NCI-H1417 (cell line): Measurements from ENCODE around the gene PHF1.
A peak's percentile ranks its signal among the peaks of the same experiment; 100 is the strongest.

ENCODE experiments used
- DNase-seq, 3 experiments: peaks; one replicate each; lab custom pipeline; 2025; lab: John Stamatoyannopoulos, UW

The PHF1 gene

DNA sequence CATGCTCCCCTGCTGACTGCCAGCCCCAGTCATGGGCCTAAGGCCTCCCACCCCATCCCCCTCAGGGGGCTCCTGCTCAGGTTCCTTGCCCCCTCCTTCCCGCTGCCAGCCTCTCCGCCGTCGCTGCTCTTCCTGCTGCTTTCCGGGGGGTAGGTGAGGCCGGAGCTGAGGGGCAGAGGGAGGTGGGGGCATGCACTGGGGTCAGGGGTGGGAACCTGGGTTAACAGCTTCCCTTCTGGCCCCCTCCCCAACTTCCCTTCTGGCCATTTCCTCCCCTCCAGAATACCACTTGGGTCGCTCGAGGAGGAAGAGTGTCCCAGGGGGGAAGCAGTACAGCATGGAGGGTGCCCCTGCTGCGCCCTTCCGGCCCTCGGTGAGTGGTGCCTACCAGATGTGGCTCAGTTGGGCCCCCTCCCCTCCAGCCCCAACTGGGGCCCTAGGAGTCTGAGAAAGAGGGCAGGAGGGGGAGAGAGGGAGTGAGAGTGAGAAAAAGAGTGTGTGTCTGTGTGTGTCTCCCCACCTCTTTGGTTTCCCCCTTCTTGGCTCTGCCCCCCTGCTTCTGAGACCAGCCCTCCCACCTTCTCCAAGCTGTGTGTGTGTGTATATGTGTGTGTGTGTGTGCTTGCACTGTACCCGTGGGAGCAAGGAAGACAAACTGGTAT, 21.2 kb downstream of the PHF1 start:
- no peak for DNase-seq

DNA sequence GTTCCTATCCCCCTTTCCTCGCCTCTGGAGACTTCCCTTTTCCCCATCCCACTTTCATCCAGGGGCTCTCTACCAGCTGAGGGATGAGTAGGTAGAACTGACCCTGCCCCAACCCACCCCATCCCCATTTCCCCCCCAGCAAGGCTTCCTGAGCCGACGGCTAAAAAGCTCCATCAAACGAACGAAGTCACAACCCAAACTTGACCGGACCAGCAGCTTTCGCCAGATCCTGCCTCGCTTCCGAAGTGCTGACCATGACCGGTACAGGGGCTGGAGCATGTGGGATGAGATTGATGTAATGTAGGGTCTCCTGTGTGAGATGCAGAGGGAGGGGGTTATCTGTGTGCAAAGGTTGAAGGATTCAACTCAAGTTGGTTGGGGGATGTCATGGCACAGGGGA, 21.7 kb downstream of the PHF1 start:
- no peak for DNase-seq

DNA sequence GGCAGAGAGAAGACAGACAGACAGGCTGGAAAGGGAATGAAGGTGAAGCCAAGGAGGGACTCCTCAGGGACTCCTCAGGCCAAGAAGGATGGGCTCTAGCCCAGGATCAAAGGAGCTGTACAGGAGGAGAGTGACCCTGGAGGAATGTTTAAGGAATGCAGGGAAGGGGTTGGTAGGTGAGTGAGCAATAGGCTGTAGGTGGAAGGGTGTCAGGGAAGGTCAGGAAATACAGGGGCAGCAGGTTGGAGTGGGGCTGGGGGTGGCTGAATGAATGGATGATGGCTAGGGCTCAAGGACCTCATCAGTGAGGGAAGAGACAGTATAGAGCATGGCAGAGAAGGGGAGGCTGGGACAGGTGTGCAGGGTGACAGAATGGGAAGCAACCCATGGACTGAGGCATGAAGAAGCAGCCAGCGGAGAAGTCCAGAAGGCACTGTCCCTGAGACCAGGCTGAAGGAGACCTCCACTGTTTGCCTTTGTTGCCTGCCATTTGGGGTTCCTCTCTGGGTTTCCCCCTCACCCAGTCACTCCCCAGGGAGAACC, 22.3 kb downstream of the PHF1 start:
- no peak for DNase-seq

DNA sequence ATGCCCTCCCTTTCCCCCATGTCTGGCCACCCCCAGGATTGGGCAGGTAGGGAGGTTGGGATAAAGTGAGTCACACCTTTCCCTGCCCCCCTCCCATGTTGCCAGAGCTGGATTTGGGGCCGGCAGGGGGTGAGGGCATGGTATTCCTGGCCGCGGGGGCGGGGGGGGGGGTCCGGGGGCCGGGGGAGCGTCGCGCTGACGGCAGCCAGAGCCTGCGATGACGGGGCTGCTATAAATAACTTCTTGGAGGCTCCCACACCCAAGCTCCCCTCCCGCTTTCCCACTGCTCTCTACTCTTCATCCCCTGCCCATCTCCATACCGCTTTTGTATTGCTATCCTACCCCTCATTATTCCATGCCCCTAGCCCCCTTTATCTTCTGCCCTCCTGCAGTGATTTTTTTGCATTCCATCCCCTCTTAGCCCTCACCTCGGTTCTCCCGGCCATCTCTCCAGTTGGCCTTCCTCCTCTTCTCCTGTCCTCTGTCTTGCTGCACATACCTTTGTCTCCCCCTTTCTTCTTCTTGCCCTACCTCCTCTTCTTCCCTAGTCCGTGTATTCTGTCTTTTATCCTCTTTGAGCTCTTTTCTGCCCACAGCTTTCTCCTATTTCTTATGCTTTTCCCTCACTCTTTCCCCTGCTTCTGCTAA, 22.9 kb downstream of the PHF1 start:
- DNase-seq = no peak

DNA sequence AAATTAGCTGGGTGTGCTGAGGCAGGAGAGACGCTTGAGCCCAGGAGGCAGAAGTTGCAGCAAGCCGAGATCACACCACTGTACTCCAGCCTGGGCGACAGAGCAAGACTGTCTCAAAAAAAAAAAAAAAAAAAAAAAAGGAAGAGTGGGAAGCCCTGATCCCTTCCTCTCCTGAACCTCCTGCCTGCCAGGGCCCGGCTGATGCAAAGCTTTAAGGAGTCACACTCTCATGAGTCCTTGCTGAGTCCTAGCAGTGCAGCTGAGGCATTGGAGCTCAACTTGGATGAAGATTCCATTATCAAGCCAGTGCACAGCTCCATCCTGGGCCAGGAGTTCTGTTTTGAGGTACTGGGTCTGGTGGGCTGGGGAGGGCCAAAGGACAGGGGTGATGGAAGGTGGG, 24.1 kb downstream of the PHF1 start:
- DNase-seq = no peak

DNA sequence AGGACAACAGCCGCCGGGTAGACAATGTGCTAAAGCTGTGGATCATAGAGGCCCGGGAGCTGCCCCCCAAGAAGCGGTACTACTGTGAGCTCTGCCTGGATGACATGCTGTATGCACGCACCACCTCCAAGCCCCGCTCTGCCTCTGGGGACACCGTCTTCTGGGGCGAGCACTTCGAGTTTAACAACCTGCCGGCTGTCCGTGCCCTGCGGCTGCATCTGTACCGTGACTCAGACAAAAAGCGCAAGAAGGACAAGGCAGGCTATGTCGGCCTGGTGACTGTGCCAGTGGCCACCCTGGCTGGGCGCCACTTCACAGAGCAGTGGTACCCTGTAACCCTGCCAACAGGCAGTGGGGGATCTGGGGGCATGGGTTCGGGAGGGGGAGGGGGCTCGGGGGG, 26.9 kb downstream of the PHF1 start:
- DNase-seq = no peak

DNA sequence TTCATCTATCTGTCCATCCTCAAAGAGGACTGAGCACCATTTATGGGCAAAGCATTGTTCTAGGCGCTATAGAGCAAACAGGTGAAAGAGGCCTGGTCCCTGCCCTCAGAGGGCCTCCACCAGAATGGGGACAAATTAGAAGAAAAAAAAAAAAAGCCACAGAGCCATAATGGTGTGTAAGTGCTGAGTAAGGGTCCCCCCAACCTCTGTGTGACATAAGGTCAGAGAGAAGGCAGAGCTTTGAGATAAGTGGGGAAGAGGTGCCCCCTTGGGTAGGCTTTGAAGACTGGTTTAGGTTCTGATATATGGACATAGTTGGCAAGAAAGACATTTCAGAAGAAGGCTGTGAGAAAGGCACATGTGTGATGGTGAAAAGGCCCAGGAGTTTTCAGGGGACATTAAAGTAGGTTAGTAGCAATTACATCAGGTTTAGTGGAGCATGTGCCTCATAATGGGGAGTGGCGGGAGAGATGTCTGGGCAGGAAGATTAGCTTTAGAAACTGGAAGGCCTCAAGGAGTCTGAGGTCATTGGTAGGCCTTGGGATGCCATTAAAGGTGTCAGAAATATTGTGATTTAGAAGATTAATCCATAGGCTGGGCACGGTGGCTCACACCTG, 28.3 kb downstream of the PHF1 start:
- no peak for DNase-seq

DNA sequence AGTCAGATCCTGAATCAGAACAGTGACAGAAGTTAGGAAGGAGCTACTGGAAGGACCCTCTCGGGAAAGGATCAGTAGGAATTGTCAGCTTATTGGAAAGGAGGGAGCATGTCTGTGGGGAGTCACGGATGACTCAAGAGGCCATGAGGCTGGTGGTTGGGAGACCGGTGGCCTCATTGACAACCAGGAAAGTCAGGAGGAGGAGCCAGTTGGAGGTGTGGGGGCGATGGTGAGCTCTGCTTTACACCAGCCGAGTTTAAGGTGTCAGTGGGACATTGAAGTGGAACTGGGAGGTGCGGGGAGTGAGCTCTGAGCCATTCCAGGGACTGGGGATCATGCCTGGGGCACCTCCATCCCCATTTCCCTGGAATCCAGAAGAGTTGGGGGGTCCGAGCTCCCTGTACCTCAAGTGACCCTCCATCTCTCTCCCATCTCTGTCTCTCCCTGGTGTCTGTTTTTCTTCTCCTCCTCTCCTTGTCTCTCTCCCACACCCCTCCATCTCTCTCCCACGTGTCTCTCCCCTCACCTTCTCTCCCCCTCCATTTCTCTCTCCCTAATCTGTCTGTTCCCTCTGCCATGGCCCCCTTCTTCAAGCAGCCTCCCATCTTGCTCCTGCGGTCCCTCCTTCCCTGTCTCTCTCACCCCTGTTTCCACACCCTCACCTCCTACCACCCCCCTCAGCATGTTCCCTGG, 29.3 kb downstream of the PHF1 start:
- no peak for DNase-seq

DNA sequence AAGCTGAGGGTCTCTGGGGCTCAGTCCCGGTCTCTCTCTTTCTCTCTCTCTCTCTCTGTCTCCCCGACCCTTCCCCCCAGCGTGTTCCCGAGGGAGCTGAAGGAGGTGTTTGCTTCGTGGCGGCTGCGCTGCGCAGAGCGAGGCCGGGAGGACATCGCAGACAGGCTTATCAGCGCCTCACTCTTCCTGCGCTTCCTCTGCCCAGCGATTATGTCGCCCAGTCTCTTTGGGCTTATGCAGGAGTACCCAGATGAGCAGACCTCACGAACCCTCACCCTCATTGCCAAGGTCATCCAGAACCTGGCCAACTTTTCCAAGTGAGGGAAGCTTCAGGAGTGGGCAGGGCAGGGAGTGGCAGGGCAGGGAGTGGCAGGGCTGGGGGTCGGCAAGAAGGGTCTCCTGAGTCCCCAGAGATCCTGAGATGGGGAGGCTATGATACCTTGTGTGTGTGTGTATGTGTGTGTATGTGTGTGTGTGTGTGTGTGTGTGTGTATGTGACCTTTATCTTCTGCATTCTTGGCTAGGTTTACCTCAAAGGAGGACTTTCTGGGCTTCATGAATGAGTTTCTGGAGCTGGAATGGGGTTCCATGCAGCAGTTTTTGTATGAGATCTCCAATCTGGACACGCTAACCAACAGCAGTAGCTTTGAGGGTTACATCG, 30.0 kb downstream of the PHF1 start:
- no peak for DNase-seq

DNA sequence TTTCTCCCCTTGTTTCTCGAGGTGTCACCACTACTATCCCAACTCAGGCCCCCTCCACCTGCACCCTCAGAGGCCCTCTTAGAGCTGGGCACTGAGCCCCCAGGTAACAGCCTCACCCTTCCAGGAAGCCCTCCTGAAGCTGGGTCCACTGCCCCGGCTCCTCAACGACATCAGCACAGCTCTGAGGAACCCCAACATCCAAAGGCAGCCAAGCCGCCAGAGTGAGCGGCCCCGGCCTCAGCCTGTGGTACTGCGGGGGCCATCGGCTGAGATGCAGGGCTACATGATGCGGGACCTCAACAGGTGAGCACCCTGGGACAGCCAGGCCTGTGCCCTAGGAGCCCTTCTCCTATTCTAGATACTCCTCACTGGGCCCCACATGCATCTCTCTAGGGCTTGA, 30.6 kb downstream of the PHF1 start:
- no peak for DNase-seq

DNA sequence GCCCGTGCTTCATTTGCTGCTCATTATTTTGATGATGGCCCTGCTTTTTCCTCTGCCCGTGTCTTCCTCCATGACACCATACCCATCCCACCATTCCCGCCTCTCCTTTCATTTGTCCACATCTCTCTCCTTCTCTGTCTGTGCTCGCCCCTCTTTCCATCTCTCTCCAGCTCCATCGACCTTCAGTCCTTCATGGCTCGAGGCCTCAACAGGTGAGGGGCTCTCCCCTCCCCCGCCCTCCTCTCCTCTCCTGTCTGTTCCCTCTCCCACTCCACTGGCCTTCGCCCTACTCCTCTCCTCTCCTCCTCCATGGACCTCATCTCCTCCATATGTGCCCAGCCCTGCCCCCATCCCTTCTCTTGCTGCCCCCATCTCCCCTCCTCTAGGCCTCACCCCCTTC, 31.5 kb downstream of the PHF1 start:
- no peak for DNase-seq

DNA sequence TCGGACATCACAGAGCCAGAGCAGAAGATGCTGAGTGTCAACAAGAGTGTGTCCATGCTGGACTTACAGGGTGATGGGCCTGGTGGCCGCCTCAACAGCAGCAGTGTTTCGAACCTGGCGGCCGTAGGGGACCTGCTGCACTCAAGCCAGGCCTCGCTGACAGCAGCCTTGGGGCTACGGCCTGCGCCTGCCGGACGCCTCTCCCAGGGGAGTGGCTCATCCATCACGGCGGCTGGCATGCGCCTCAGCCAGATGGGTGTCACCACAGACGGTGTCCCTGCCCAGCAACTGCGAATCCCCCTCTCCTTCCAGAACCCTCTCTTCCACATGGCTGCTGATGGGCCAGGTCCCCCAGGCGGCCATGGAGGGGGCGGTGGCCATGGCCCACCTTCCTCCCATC, 32.2 kb downstream of the PHF1 start:
- no peak for DNase-seq

DNA sequence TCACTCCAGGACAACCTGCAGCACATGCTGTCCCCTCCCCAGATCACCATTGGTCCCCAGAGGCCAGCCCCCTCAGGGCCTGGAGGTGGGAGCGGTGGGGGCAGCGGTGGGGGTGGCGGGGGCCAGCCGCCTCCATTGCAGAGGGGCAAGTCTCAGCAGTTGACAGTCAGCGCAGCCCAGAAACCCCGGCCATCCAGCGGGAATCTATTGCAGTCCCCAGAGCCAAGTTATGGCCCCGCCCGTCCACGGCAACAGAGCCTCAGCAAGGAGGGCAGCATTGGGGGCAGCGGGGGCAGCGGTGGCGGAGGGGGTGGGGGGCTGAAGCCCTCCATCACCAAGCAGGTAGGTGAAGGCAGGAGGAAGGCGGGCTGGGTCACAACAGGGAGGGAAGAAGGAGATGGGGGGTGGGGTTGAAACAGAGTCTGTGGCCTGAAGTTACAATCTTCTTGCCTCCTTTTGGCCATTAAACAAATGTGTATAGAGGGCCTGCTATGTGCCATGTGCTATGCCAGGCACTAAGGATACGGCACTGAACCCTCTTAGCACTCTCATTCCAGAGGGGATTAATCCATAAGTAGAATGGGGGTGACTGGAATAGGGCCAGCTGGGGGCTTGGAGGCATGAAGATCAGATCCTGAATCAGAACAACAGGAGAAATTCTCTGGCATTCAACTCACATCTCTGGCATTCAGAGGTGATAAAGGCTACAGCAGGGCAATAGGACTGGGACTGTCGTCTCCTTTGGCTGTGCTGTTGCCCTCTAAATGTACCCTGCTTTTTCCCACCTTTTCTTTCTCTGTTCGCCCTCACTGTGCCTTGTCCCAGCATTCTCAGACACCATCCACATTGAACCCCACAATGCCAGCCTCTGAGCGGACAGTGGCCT, 33.0 kb downstream of the PHF1 start:
- DNase-seq = no peak

DNA sequence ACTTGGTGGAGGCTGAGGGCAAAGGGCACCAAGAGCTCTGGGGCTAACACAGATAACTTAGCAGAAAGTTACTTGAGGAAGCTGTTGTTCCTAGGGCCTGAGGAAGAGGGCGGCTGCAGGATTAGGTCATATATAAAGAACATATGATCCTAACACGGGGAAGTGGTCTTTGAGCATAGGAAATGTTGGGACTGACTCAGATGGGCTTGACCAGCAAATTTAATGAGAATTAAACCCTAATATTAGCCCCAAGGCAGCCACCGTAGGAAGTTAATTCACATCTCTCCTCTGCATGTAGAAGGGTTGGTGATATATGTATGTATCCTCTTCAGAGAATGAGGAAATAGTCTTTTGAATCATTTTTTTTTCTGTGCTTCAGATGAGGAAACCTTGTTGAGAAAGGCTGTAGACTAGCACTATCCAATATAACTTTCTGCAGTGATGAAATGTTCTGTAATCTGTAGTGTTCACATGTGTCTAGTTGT, 34.3 kb downstream of the PHF1 start:
- DNase-seq = no peak

DNA sequence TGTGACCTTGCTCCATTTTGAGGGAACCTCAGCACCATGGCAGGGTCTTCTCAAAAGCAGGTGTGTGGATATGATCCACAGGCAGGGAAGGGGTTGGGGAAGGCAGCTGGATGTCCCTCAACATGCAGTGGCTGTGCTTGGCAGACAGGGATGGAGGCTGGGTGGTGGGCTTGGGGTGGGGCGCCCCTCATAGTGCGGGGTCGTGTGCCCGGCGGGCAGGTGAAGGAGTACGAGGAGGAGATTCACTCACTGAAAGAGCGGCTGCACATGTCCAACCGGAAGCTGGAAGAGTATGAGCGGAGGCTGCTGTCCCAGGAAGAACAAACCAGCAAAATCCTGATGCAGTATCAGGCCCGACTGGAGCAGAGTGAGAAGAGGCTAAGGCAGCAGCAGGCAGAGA, 35.5 kb downstream of the PHF1 start:
- no peak for DNase-seq

DNA sequence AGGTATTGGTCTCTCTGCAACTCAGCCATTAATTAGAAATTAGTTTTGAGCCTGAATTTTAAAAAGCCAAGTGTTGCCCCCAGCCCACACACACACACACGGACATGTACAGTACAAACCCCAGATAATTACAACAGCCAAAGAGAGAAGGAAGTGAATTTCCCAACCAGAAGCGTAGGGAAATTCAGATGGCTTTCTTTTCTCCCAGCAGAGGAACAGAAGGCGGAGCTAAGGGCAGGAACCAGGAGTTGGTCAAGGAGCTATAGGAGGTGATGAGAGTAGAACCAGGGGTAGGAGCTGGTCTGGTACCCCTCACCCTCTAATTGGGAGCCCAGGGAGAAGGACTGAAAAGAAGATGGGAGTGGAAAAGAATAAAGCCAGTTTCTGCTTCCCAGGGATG, 39.6 kb downstream of the PHF1 start:
- DNase-seq = no peak

DNA sequence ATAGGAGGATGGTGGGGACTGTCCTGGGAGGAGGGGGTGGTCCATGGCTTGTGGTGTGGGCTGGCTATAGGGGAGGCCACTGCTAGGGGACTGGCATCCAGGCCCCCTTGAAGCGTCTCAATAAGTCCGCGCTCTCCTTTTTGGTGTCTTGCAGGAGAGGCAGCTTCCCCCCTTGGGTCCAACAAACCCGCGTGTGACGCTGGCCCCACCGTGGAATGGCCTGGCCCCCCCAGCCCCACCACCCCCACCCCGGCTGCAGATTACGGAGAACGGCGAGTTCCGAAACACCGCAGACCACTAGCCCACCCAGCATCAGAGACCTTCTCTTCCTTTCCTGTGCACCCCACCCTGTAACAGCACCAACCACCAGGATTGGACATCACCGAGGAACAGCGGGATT, 40.8 kb downstream of the PHF1 start:
- DNase-seq = no peak

DNA sequence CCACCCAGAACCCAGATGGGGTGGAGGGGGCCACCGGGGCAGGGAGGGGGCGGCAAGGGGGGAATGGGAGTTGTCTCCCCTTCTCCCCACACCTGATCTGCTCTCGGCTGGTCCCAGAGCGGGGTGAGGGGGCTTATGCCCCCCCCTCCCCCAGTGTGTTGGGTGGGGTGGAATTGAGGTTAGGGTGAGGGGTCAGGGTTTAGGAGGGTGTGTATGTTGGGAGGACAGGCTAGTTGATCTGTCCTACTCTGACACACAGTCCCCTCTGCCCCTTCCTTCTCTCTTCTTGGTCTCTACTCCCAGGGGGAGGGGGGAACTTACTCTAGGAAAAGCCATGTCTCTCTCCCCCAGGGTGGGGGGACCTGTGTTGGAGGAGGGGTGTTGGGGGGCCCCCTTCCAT, 41.7 kb downstream of the PHF1 start:
- no peak for DNase-seq

DNA sequence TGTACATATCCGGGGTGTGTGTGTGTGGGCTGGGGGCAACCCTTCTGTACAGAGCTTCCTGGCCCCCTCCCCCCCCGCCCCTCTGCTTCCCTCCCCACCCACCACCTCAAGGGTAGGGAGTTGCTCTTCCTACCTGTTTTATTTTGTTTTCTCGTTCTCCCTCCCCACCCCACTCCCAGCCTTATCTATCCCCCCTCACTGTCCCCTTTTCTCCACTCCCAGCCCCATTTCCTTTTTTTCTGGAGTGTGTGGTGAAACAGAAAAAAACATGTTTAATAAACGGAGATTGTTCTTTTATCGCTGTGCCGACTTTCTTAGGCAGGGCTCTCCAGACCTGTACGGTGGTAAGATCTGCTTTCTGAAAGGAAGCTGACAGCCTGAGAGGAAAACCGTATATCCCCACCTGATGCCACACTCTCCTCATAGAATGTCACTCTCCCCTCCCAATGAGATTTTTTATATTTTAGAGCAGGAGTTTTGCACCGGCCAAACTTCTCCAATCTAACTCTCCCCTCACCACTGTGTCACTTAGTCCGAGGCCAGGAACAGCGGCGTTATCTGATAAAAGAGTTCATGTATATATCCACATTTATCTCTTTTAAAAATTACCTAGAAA, 42.7 kb downstream of the PHF1 start:
- peak in 1 of 3 experiments; percentile 35 for DNase-seq
